Fibroblast of the aortic adventitia (primary cell): ENCODE data around the gene OR2V1. TPM values are rescaled to one million over a fixed set of nuclear protein-coding genes. Genes with fewer than 3 reads are reported as not detected.
"Not testable (repeated sequence)": the region's sequence is repeated elsewhere in the genome, so short reads cannot be mapped to it uniquely, and the experiment has no call there.

ENCODE experiments used
- DNase-seq: peaks from one replicate; pipeline ENCODE4 v3.0.0-alpha.2; 2010; ENCODE audit warnings: low read depth
- H3K4me3 ChIP-seq: 2 replicates; pipeline ENCODE4 v1.5.1; 2011; ENCODE audit warnings: low read depth, mild to moderate bottlenecking, control low read depth, low read length, moderate library complexity
- CTCF ChIP-seq: IDR thresholded peaks from 2 replicates; pipeline ENCODE4 v1.5.1; 2011; ENCODE audit warnings: mild to moderate bottlenecking, low read length, control low read depth, inconsistent platforms; ENCODE audit not compliant: insufficient read depth
- total RNA-seq: library from RNA; depleted of rRNA; stranded (reverse); fragments of >200 nt; gene quantifications from 2 replicates; pipeline ENCODE4 v1.2.3, GENCODE V29; 2012; ENCODE audit warnings: low replicate concordance

OR2V1 gene
- total RNA-seq, 1 donor: not detected

- no peak for TF ChIP-seq CTCF
Observed at GRCh38 chr5:181119105-181119504, 11.9 kb downstream of the OR2V1 start.

GRCh38 chr5:181118369-181118768 lies 12.6 kb downstream of the OR2V1 start:
- TF ChIP-seq CTCF: no peak
- DNase-seq: no peak
- H3K4me3 ChIP-seq: no peak overlapping the region

More at GRCh38 chr5:181119105-181119504, 11.9 kb downstream of the OR2V1 start:
- H3K4me3 ChIP-seq: no peak overlapping the region
- DNase-seq: no peak

- no peak for TF ChIP-seq CTCF
- DNase-seq: peak; percentile 4
Observed at GRCh38 chr5:181114844-181115778, 15.9 kb downstream of the OR2V1 start.

GRCh38 chr5:181114284-181114843 lies 16.6 kb downstream of the OR2V1 start:
- no peak overlapping the region for H3K4me3 ChIP-seq
- TF ChIP-seq CTCF: no peak
- no peak for DNase-seq

More at GRCh38 chr5:181114844-181115778, 15.9 kb downstream of the OR2V1 start:
- H3K4me3 ChIP-seq: no peak overlapping the region

GRCh38 chr5:181113572-181113971 lies 17.4 kb downstream of the OR2V1 start:
- DNase-seq, H3K4me3 ChIP-seq: not testable (repeated sequence)

- no peak for TF ChIP-seq CTCF
- DNase-seq: no peak
- no peak overlapping the region for H3K4me3 ChIP-seq
Observed at GRCh38 chr5:181112476-181112875, 18.5 kb downstream of the OR2V1 start.

GRCh38 chr5:181111010-181111409 lies 20.0 kb downstream of the OR2V1 start:
- no peak overlapping the region for H3K4me3 ChIP-seq
- no peak for DNase-seq
- TF ChIP-seq CTCF: no peak
